ENCODE results near the gene ADH6. TPM values are rescaled to one million over a fixed set of nuclear protein-coding genes. Genes with fewer than 3 reads are reported as not detected.

The ADH6 gene
- total RNA-seq, 6 experiments from 2014 or later: not detected

DNA sequence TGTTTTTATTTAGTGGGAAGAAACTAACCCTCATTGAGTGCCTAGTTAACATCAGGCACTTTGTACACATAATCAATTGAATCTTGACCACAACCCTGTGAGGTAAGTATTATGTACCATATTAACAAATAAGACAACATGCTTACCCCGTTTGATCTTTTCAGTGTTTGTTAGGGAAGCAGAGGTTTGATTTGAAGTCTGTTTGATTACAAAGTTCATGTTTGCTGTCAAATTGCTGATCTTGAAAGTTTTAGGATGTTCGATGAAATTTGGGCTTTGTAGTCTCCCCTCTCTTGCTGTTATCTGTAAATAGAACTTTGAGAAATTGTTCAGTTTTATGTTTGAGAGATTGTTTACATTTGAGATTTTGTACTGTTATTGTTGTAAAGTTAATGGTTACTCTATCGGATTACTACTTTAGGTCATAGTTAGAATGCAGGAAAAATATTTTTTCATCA is 61.5 kb downstream of the ADH6 start:
- Mint-ChIP-seq H3K4me3 (no peak overlapping the region), H3K27ac (no peak overlapping the region), H3K4me1 (ENCODE audit: low read depth) (no peaks in the 10 kb centered on the region), H3K36me3 (ENCODE audit: low read depth) (no peaks in the 10 kb centered on the region), H3K9me3 (no peaks in the 10 kb centered on the region), H3K27me3 (ENCODE audit: insufficient read depth) (peaks cover 5% of the 10 kb centered on the region; the same call in 1 of the 2 replicates)
- DNase-seq: no peak
- no peak for TF ChIP-seq CTCF (IDR thresholded peaks at IDR 0.05)

DNA sequence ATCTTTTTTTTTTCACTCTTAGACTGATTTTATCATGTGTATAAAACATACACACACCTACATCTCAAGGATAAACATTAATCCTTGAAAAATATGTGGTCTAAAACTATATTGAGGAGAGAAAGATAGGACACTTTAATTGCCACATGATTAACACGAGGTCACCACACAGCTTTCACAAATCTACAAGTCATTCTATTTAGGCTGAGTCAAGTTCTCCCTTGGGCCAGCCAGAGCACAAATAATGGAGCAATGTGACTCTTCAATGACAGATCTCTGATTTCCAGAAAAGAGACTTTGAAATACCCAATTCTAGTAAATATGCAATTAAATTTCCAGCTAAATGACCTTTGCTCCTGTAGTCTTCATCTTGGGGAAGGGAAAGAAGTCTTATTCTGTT is 62.1 kb downstream of the ADH6 start:
- Mint-ChIP-seq H3K27me3 (ENCODE audit: insufficient read depth) (peaks cover 3% of the 10 kb centered on the region; the same call in 1 of the 2 replicates), H3K36me3 (ENCODE audit: low read depth) (no peaks in the 10 kb centered on the region), H3K9me3 (no peaks in the 10 kb centered on the region), H3K27ac (no peak overlapping the region), H3K4me1 (ENCODE audit: low read depth) (no peaks in the 10 kb centered on the region), H3K4me3 (no peak overlapping the region)
- DNase-seq: no peak
- TF ChIP-seq CTCF (IDR thresholded peaks at IDR 0.05): no peak

GRCh38 chr4:99154658-99155342 is 64.2 kb downstream of the ADH6 start:
- DNase-seq: no peak
- no peaks in the 10 kb centered on the region for H3K36me3 Mint-ChIP-seq (ENCODE audit: low read depth)
- no peaks in the 10 kb centered on the region for H3K4me1 Mint-ChIP-seq (ENCODE audit: low read depth)
- TF ChIP-seq CTCF (IDR thresholded peaks at IDR 0.05): no peak
- peaks cover 10% of the 10 kb centered on the region for H3K9me3 Mint-ChIP-seq
- no peaks in the 10 kb centered on the region for H3K27me3 Mint-ChIP-seq (ENCODE audit: insufficient read depth)
- no peak overlapping the region for H3K27ac Mint-ChIP-seq
- H3K4me3 Mint-ChIP-seq: no peak overlapping the region

Other genes with a start within 250 kb of the ADH6 start
- 10 to 100 TPM; 49.0 to 61.4 (median 56.1) TPM for gene METAP1, start 223.5 kb downstream of the ADH6 start, total RNA-seq (2021; fragmentation: NEBNext Ultra II Directional; extraction: Animal tissue kit (Norgen Biotek cat#: 25700))
- 100 to 1,000 TPM; 193 to 211 (median 205) TPM for gene ADH5, start 130.5 kb downstream of the ADH6 start, total RNA-seq (2021; fragmentation: NEBNext Ultra II Directional; extraction: Animal tissue kit (Norgen Biotek cat#: 25700))
- not detected for gene ADH4, start 74.9 kb downstream of the ADH6 start, total RNA-seq (2021; fragmentation: NEBNext Ultra II Directional; extraction: Animal tissue kit (Norgen Biotek cat#: 25700))
- gene ADH1A, start 71.7 kb upstream of the ADH6 start, total RNA-seq (2021; fragmentation: NEBNext Ultra II Directional; extraction: Animal tissue kit (Norgen Biotek cat#: 25700)): not detected
- not detected for gene ADH1B, start 102.2 kb upstream of the ADH6 start, total RNA-seq (2021; fragmentation: NEBNext Ultra II Directional; extraction: Animal tissue kit (Norgen Biotek cat#: 25700))
- not detected for gene ADH1C, start 133.5 kb upstream of the ADH6 start, total RNA-seq (2021; fragmentation: NEBNext Ultra II Directional; extraction: Animal tissue kit (Norgen Biotek cat#: 25700))
- gene ADH7, start 216.1 kb upstream of the ADH6 start, total RNA-seq (2021; fragmentation: NEBNext Ultra II Directional; extraction: Animal tissue kit (Norgen Biotek cat#: 25700)): not detected